ENCODE results near the gene TULP1. TPM values are rescaled to one million over a fixed set of nuclear protein-coding genes. Genes with fewer than 3 reads are reported as not detected.

Gene TULP1
- total RNA-seq, 4 donors from 2014 or later = not detected

GRCh38 chr6:35501784-35502183 lies 10.9 kb downstream of the TULP1 start:
- TF ChIP-seq CTCF (IDR thresholded peaks at IDR 0.05; ENCODE audit: low read depth) = no peak

- no peak for TF ChIP-seq CTCF (IDR thresholded peaks at IDR 0.05; ENCODE audit: low read depth)
Observed at GRCh38 chr6:35500782-35501181, 11.9 kb downstream of the TULP1 start.

GRCh38 chr6:35499372-35499771 lies 13.3 kb downstream of the TULP1 start:
- TF ChIP-seq CTCF (IDR thresholded peaks at IDR 0.05; ENCODE audit: low read depth) = no peak

- no peak for TF ChIP-seq CTCF (IDR thresholded peaks at IDR 0.05; ENCODE audit: low read depth)
Observed at GRCh38 chr6:35498422-35499067, 14.2 kb downstream of the TULP1 start.

- TF ChIP-seq CTCF (IDR thresholded peaks at IDR 0.05; ENCODE audit: low read depth) = no peak
Observed at GRCh38 chr6:35497571-35498421, 14.9 kb downstream of the TULP1 start.

GRCh38 chr6:35496841-35497570 lies 15.7 kb downstream of the TULP1 start, which contains the start of gene TEAD3:
TSS of gene TEAD3 (minus strand) at chr6:35497079.
- TF ChIP-seq CTCF (IDR thresholded peaks at IDR 0.05; ENCODE audit: low read depth) = no peak
